H1 (cell line): ENCODE measurements around the gene CAMTA1.

ENCODE experiments used
- BRCA1 ChIP-seq: IDR thresholded peaks from 2 replicates; pipeline ENCODE4 v1.6.1; 2012; ENCODE audit warnings: low read depth, low read length, improper control_type of control experiment
- MAX ChIP-seq: IDR thresholded peaks from 2 replicates; pipeline ENCODE4 v1.6.1; 2012; ENCODE audit warnings: inconsistent platforms
- RFX5 ChIP-seq: IDR thresholded peaks from 2 replicates; pipeline ENCODE4 v1.6.1; 2011; ENCODE audit warnings: low read depth, low read length, improper control_type of control experiment, borderline replicate concordance
- SRF ChIP-seq: IDR thresholded peaks from 2 replicates; pipeline ENCODE4 v1.6.1; 2011; ENCODE audit warnings: mild to moderate bottlenecking, low read depth, low read length, moderate library complexity
- ZNF274 ChIP-seq: IDR thresholded peaks from 2 replicates; pipeline ENCODE4 v1.7.0; 2012; ENCODE audit warnings: low read length, borderline replicate concordance; ENCODE audit errors: extremely low read depth

- no peak for TF ChIP-seq MAX
- TF ChIP-seq ZNF274, result no peak
- TF ChIP-seq RFX5, result no peak
- TF ChIP-seq SRF, result no peak
- no peak for TF ChIP-seq BRCA1
These were observed 442.4 kb downstream of the CAMTA1 start for GRCh38 chr1:7227654-7228053.
